ENCODE measurements around the gene ADCY5. TPM values are rescaled to one million over a fixed set of nuclear protein-coding genes. Genes with fewer than 3 reads are reported as not detected.
A peak's percentile ranks its signal among the peaks of the same experiment; 100 is the strongest.

ADCY5 gene
- total RNA-seq, 4 donors from 2014 or later, result 0.46 to 3.5 (median 1.3) TPM

- intact Hi-C loops (cut with DNase I; ENCODE audit: low total_unique reads), result no loop called here
- H3K4me3 ChIP-seq (ENCODE audit: low read depth, poor library complexity, severe bottlenecking), result no peak overlapping the region
- 71 to 77% methylated on average over 11 to 15 of the region's 15 CpGs for WGBS, 2 donors
- no peak for TF ChIP-seq CTCF (IDR thresholded peaks at IDR 0.05)
- TF ChIP-seq POLR2A (IDR thresholded peaks at IDR 0.05), result no peak
- peak in 1 of 2 donors; percentile 67 for DNase-seq (ENCODE audit: low spot score in 2 of 2)
Measured at GRCh38 chr3:123292321-123293310, 156.3 kb downstream of the ADCY5 start.

- H3K4me3 ChIP-seq (ENCODE audit: low read depth, poor library complexity, severe bottlenecking), result no peak overlapping the region
- intact Hi-C loops (cut with DNase I; ENCODE audit: low total_unique reads), result no loop called here
- WGBS, 2 donors, result 81 to 82% methylated on average over 7 of the region's 7 CpGs
- no peak for TF ChIP-seq CTCF (IDR thresholded peaks at IDR 0.05)
- TF ChIP-seq POLR2A (IDR thresholded peaks at IDR 0.05), result no peak
- DNase-seq (ENCODE audit: low spot score in 2 of 2), result no peak
Measured at GRCh38 chr3:123291404-123291803, 157.5 kb downstream of the ADCY5 start.

GRCh38 chr3:123290962-123291361 is 157.9 kb downstream of the ADCY5 start:
- WGBS, 2 donors, result 92 to 93% methylated on average over 23 of the region's 23 CpGs
- no peak overlapping the region for H3K4me3 ChIP-seq (ENCODE audit: low read depth, poor library complexity, severe bottlenecking)
- TF ChIP-seq POLR2A (IDR thresholded peaks at IDR 0.05), result no peak
- TF ChIP-seq CTCF (IDR thresholded peaks at IDR 0.05), result no peak
- DNase-seq (ENCODE audit: low spot score in 2 of 2), result peak in 1 of 2 donors; percentile 76
- intact Hi-C loops (cut with DNase I; ENCODE audit: low total_unique reads), result no loop called here

GRCh38 chr3:123290107-123290930 is 158.6 kb downstream of the ADCY5 start:
- intact Hi-C loops (cut with DNase I; ENCODE audit: low total_unique reads), result no loop called here
- no peak overlapping the region for H3K4me3 ChIP-seq (ENCODE audit: low read depth, poor library complexity, severe bottlenecking)
- TF ChIP-seq CTCF (IDR thresholded peaks at IDR 0.05), result no peak
- no peak for TF ChIP-seq POLR2A (IDR thresholded peaks at IDR 0.05)
- DNase-seq (ENCODE audit: low spot score in 2 of 2), result peak in 1 of 2 donors; percentile 59
- WGBS, 2 donors, result 87 to 90% methylated on average over 13 of the region's 13 CpGs

GRCh38 chr3:123289391-123290106 is 159.3 kb downstream of the ADCY5 start:
- TF ChIP-seq CTCF (IDR thresholded peaks at IDR 0.05) (no peak), POLR2A (IDR thresholded peaks at IDR 0.05) (no peak)
- WGBS, 2 donors, result 94 to 96% methylated on average over 17 to 18 of the region's 20 CpGs
- H3K4me3 ChIP-seq (ENCODE audit: low read depth, poor library complexity, severe bottlenecking), result no peak overlapping the region
- intact Hi-C loops (cut with DNase I; ENCODE audit: low total_unique reads), result loop anchor here (2.0 kb wide), 1 partner anchor 43 kb away; no protein-coding TSS in a partner anchor
- DNase-seq (ENCODE audit: low spot score in 2 of 2), result peak in 1 of 2 donors; percentile 81

All from lower leg skin (tissue), 4 donors.